ENCODE measurements around the gene TRIM6.
"Not testable (repeated sequence)": the region's sequence is repeated elsewhere in the genome, so short reads cannot be mapped to it uniquely, and the experiment has no call there.

The TRIM6 gene

GRCh38 chr11:5656956-5657355 is 60.5 kb downstream of the TRIM6 start:
- H3K4me1 ChIP-seq (ENCODE audit: control extremely low read depth in 1 of 4, control insufficient read depth in 4 of 4, insufficient read depth in 4 of 4, low read length in 3 of 4); H3K27me3 ChIP-seq (replicated peaks in 2 of 5; ENCODE audit: control insufficient read depth in 4 of 5, insufficient read depth in 5 of 5, low read length in 4 of 5); CTCF ChIA-PET; H3K4me3 ChIP-seq (ENCODE audit: control insufficient read depth in 1 of 7, extremely low read depth in 1 of 7, insufficient read depth in 4 of 7, low read depth in 2 of 7, low read length in 6 of 7); POLR2A ChIA-PET; H3K36me3 ChIP-seq (ENCODE audit: control insufficient read depth in 4 of 4, insufficient read depth in 4 of 4, low read length in 3 of 4); H3K9me3 ChIP-seq (ENCODE audit: control extremely low read depth in 1 of 5, control insufficient read depth in 4 of 5, insufficient read depth in 2 of 5, low read depth in 1 of 5, low read length in 4 of 5); H3K27ac ChIP-seq (ENCODE audit: insufficient read depth in 1 of 2, low read depth in 1 of 2, low read length in 2 of 2, poor library complexity in 1 of 2, severe bottlenecking in 2 of 2); DNase-seq: not testable (repeated sequence)
- WGBS (ENCODE audit: insufficient coverage): 100% methylated on average over 1 of the region's 2 CpGs

GRCh38 chr11:5658318-5658717 is 61.9 kb downstream of the TRIM6 start:
- CTCF ChIA-PET: no interaction called here
- POLR2A ChIA-PET: no interaction called here
- 96% methylated on average over 5 of the region's 5 CpGs for WGBS (ENCODE audit: insufficient coverage)

More at GRCh38 chr11:5658318-5658717, 61.9 kb downstream of the TRIM6 start:
- Histone ChIP-seq H3K4me3 (ENCODE audit: control insufficient read depth in 1 of 7, extremely low read depth in 1 of 7, insufficient read depth in 4 of 7, low read depth in 2 of 7, low read length in 6 of 7) (no peak overlapping the region), H3K27ac (ENCODE audit: insufficient read depth in 1 of 2, low read depth in 1 of 2, low read length in 2 of 2, poor library complexity in 1 of 2, severe bottlenecking in 2 of 2) (no peak overlapping the region), H3K36me3 (ENCODE audit: control insufficient read depth in 4 of 4, insufficient read depth in 4 of 4, low read length in 3 of 4) (peaks cover 3 to 10% (median 4%) of the 10 kb centered on the region in 4 experiments), H3K9me3 (ENCODE audit: control extremely low read depth in 1 of 5, control insufficient read depth in 4 of 5, insufficient read depth in 2 of 5, low read depth in 1 of 5, low read length in 4 of 5) (no peaks in the 10 kb centered on the region), H3K27me3 (replicated peaks in 2 of 5; ENCODE audit: control insufficient read depth in 4 of 5, insufficient read depth in 5 of 5, low read length in 4 of 5) (no peaks in the 10 kb centered on the region), H3K4me1 (ENCODE audit: control extremely low read depth in 1 of 4, control insufficient read depth in 4 of 4, insufficient read depth in 4 of 4, low read length in 3 of 4) (no peaks in the 10 kb centered on the region)
- no peak for DNase-seq

Measured in common myeloid progenitor, CD34-positive (primary cell).